NB4 (cell line): ENCODE measurements around the gene ASPHD2.

ENCODE experiments used
- CTCF ChIP-seq: IDR thresholded peaks from one replicate; pipeline ENCODE4 v1.5.1; 2012; ENCODE audit warnings: low read depth, low read length
- POLR2A ChIP-seq: IDR thresholded peaks from 2 replicates; pipeline ENCODE4 v1.6.1; 2011; ENCODE audit warnings: mild to moderate bottlenecking; ENCODE audit not compliant: insufficient read length; ENCODE audit errors: extremely low read depth

- no peak for TF ChIP-seq CTCF
- TF ChIP-seq POLR2A, result no peak
Observed at GRCh38 chr22:26482161-26482560, 53.1 kb downstream of the ASPHD2 start.
